Keratinocyte (primary cell): ENCODE data around the gene POMT2. TPM values are rescaled to one million over a fixed set of nuclear protein-coding genes. Genes with fewer than 3 reads are reported as not detected.

Experiments
- DNase-seq: peaks from one replicate; pipeline ENCODE4 v3.0.0-alpha.2; 2011; ENCODE audit warnings: low read depth, missing footprints, low spot score
- FAIRE-seq: peaks from 2 replicates; lab custom pipeline; 2011; peaks lifted over from hg19 to GRCh38; lab: Jason Lieb, UNC
- H2AFZ ChIP-seq: 2 replicates; pipeline ENCODE4 v1.6.0; 2012; ENCODE audit warnings: low read length, control low read depth, inconsistent platforms; ENCODE audit not compliant: control insufficient read depth
- H3K27ac ChIP-seq: 2 replicates; pipeline ENCODE4 v1.5.1; 2011; ENCODE audit warnings: low read length; ENCODE audit not compliant: control insufficient read depth, insufficient read depth
- H3K27me3 ChIP-seq: 3 replicates; pipeline ENCODE4 v1.6.0; 2011; ENCODE audit warnings: low read length; ENCODE audit not compliant: control insufficient read depth, insufficient read depth; ENCODE audit errors: extremely low read depth
- H3K36me3 ChIP-seq, 2 experiments: 2 replicates in 1 of 2; 3 replicates in 1 of 2; pipeline ENCODE4 v1.5.1; 2011; ENCODE audit warnings: low read length in 2 of 2, mild to moderate bottlenecking in 1 of 2; ENCODE audit not compliant: control insufficient read depth in 2 of 2, insufficient read depth in 2 of 2; ENCODE audit errors: extremely low read depth in 1 of 2
- H3K4me1 ChIP-seq: 3 replicates; pipeline ENCODE4 v1.5.1; 2011; ENCODE audit warnings: low read length; ENCODE audit not compliant: control insufficient read depth, insufficient read depth; ENCODE audit errors: extremely low read depth
- H3K4me2 ChIP-seq: 3 replicates; pipeline ENCODE4 v1.6.0; 2011; ENCODE audit warnings: low read depth, low read length; ENCODE audit not compliant: control insufficient read depth, insufficient read depth; ENCODE audit errors: extremely low read depth
- H3K4me3 ChIP-seq, 3 experiments: fragments of 200-600 bp in 1 of 3; sonication (generic) in 1 of 3; 2 replicates in 2 of 3; 3 replicates in 1 of 3; pipeline ENCODE4 v1.5.1; 2011 to 2016; ENCODE audit warnings: low read length in 3 of 3, mild to moderate bottlenecking in 3 of 3, control low read depth in 2 of 3, inconsistent platforms in 1 of 3, low read depth in 1 of 3, mixed read lengths in 1 of 3, mixed run types in 1 of 3, moderate library complexity in 1 of 3; ENCODE audit not compliant: control insufficient read depth in 2 of 3, insufficient read depth in 2 of 3; ENCODE audit errors: extremely low read depth in 1 of 3
- H3K79me2 ChIP-seq: 2 replicates; pipeline ENCODE4 v1.6.0; 2012; ENCODE audit warnings: low read length; ENCODE audit not compliant: control insufficient read depth, insufficient read depth
- H3K9ac ChIP-seq: 3 replicates; pipeline ENCODE4 v1.6.0; 2011; ENCODE audit warnings: low read length; ENCODE audit not compliant: control insufficient read depth, insufficient read depth; ENCODE audit errors: extremely low read depth
- H3K9me1 ChIP-seq: 3 replicates; pipeline ENCODE4 v1.6.0; 2011; ENCODE audit warnings: low read length; ENCODE audit not compliant: control insufficient read depth, insufficient read depth; ENCODE audit errors: extremely low read depth
- H3K9me3 ChIP-seq: 2 replicates; pipeline ENCODE4 v1.5.1; 2012; ENCODE audit warnings: low read depth, low read length; ENCODE audit not compliant: control insufficient read depth
- H4K20me1 ChIP-seq: 3 replicates; pipeline ENCODE4 v1.6.0; 2011; ENCODE audit warnings: low read length; ENCODE audit not compliant: control insufficient read depth, insufficient read depth; ENCODE audit errors: extremely low read depth
- EZH2 ChIP-seq: IDR thresholded peaks from one replicate; pipeline ENCODE4 v1.6.1; 2012; ENCODE audit warnings: inconsistent platforms, mild to moderate bottlenecking, low read length, moderate library complexity
- dilution Hi-C: fragments of 300-500 bp; cut with MboI; formaldehyde crosslinking; loops from one replicate; pipeline ENCODE4 v1.7.0; 2020; ENCODE audit warnings: low sequenced_read_pairs; ENCODE audit not compliant: extremely low pct_ligation_motif_present
- polyA plus RNA-seq, 5 experiments: library from polyadenylated mRNA; depleted of rRNA in 3 of 5; stranded (reverse) in 3 of 5; stranded (forward) in 1 of 5; unstranded in 1 of 5; fragments of >200 nt; gene quantifications; 1 replicate in 1 of 5; 2 replicates in 3 of 5; 3 replicates in 1 of 5; pipeline versions ENCODE4 v1.2.1 to v1.2.3, GENCODE V29; 2011 to 2012; ENCODE audit warnings: missing spikeins in 2 of 5, low read depth in 1 of 5, low replicate concordance in 1 of 5
- TF ChIP-seq, protein P1 (sequence below), 3 experiments: IDR thresholded peaks in 1 of 3; conservative IDR thresholded peaks in 1 of 3; optimal IDR thresholded peaks in 1 of 3; 2 replicates in 2 of 3; 3 replicates in 1 of 3; pipeline versions ENCODE3 to v1.5.1; 2011; ENCODE audit warnings: low read length in 3 of 3, mild to moderate bottlenecking in 3 of 3, moderate library complexity in 2 of 3, control low read depth in 1 of 3, inconsistent platforms in 1 of 3; ENCODE audit not compliant: insufficient read depth in 2 of 3; ENCODE audit errors: extremely low read depth in 1 of 3

POMT2 gene
- polyA plus RNA-seq, 1 donor (not counting 4 experiments of a cell fraction or from before 2014, with no cell fraction given) = 21.1 TPM

DNA sequence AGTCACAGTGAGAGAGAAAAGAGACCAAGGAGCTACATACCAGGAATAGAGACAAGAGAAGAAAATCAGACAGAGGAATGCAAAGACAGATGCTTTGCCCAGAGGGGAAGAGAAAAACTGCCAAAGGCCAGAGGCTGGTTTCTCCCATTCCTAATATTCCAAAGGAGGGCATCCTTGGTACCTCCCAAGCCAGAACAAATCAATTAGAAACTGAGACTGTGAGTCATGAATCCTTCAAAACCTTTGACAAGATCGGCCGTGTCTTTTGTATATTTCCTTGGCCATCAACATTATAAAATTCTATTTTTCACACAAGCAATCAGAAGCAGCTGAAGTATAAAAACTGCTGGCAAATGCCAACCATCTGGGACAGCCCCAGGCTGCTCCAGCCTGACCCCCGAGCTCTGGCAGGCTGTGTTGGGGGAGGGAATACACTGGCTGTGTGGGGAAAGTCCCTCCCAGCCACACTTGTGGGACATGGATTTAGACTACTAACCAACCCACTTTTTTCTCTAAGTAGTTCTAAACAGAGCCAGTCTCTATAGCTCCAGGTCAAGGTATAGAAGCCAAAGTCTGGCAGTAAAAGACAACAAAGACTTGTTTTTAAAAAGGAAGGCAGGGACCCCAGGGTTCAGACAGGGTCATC is 13.7 kb downstream of the POMT2 start:
- dilution Hi-C loops = no loop called here
- H3K9ac ChIP-seq = no peak overlapping the region
- FAIRE-seq = no peak
- H2AFZ ChIP-seq = no peak overlapping the region
- TF ChIP-seq EZH2 = no peak
- TF ChIP-seq, protein P1, sequence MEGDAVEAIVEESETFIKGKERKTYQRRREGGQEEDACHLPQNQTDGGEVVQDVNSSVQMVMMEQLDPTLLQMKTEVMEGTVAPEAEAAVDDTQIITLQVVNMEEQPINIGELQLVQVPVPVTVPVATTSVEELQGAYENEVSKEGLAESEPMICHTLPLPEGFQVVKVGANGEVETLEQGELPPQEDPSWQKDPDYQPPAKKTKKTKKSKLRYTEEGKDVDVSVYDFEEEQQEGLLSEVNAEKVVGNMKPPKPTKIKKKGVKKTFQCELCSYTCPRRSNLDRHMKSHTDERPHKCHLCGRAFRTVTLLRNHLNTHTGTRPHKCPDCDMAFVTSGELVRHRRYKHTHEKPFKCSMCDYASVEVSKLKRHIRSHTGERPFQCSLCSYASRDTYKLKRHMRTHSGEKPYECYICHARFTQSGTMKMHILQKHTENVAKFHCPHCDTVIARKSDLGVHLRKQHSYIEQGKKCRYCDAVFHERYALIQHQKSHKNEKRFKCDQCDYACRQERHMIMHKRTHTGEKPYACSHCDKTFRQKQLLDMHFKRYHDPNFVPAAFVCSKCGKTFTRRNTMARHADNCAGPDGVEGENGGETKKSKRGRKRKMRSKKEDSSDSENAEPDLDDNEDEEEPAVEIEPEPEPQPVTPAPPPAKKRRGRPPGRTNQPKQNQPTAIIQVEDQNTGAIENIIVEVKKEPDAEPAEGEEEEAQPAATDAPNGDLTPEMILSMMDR (optimal IDR thresholded peaks at IDR 0.05 in 1 of 3, IDR thresholded peaks at IDR 0.05 in 1 of 3, conservative IDR thresholded peaks at IDR 0.05 in 1 of 3; ENCODE audit: extremely low read depth in 1 of 3, insufficient read depth in 2 of 3, low read length in 3 of 3) = no peak
- H3K27ac ChIP-seq = no peak overlapping the region
- H3K27me3 ChIP-seq = no peaks in the 10 kb centered on the region
- H3K79me2 ChIP-seq = no peaks in the 10 kb centered on the region
- DNase-seq = no peak
- H3K4me1 ChIP-seq = peaks cover 35% of the 10 kb centered on the region
- no peaks in the 10 kb centered on the region for H4K20me1 ChIP-seq
- no peaks in the 10 kb centered on the region for H3K9me3 ChIP-seq
- H3K9me1 ChIP-seq = peaks cover 2% of the 10 kb centered on the region
- H3K36me3 ChIP-seq = peaks cover 3 to 5% of the 10 kb centered on the region in 2 experiments
- no peak overlapping the region for H3K4me3 ChIP-seq
- H3K4me2 ChIP-seq = no peak overlapping the region

GRCh38 chr14:77306416-77306815 is 14.3 kb downstream of the POMT2 start:
- no peak overlapping the region for H3K4me3 ChIP-seq
- no peak overlapping the region for H2AFZ ChIP-seq
- no peaks in the 10 kb centered on the region for H3K79me2 ChIP-seq
- H3K27ac ChIP-seq = no peak overlapping the region
- no peaks in the 10 kb centered on the region for H4K20me1 ChIP-seq
- no peak overlapping the region for H3K9ac ChIP-seq
- peaks cover 5% of the 10 kb centered on the region in 2 experiments for H3K36me3 ChIP-seq
- dilution Hi-C loops = no loop called here
- peaks cover 33% of the 10 kb centered on the region for H3K4me1 ChIP-seq
- H3K4me2 ChIP-seq = no peak overlapping the region
- no peaks in the 10 kb centered on the region for H3K27me3 ChIP-seq
- DNase-seq = no peak
- FAIRE-seq = no peak
- H3K9me3 ChIP-seq = no peaks in the 10 kb centered on the region
- TF ChIP-seq, protein P1 (optimal IDR thresholded peaks at IDR 0.05 in 1 of 3, IDR thresholded peaks at IDR 0.05 in 1 of 3, conservative IDR thresholded peaks at IDR 0.05 in 1 of 3; ENCODE audit: extremely low read depth in 1 of 3, insufficient read depth in 2 of 3, low read length in 3 of 3) = no peak
- no peak for TF ChIP-seq EZH2
- peaks cover 2% of the 10 kb centered on the region for H3K9me1 ChIP-seq
